OCI-LY1 (cell line): ENCODE measurements around the gene HOXB13.

Experiments
- H2AFZ ChIP-seq: fragments of 200-600 bp; sonication (generic), shearing (Covaris generic); 2 replicates; pipeline ENCODE4 v1.6.0; 2014; ENCODE audit warnings: antibody characterized with exemption, mild to moderate bottlenecking, low read length
- H3F3A ChIP-seq: fragments of 200-600 bp; sonication (generic), shearing (Covaris generic); 2 replicates; pipeline ENCODE4 v1.6.0; 2014; ENCODE audit warnings: mild to moderate bottlenecking, antibody characterized with exemption, low read length, moderate library complexity; ENCODE audit not compliant: insufficient read depth
- H3K27ac ChIP-seq: fragments of 200-600 bp; sonication (generic); 2 replicates; pipeline ENCODE4 v1.5.1; 2014; ENCODE audit warnings: low read length, mixed run types, mild to moderate bottlenecking, low read depth; ENCODE audit not compliant: poor library complexity, severe bottlenecking
- H3K27me3 ChIP-seq: fragments of 200-600 bp; sonication (generic); 2 replicates; pipeline ENCODE4 v1.6.0; 2014; ENCODE audit warnings: antibody characterized with exemption, mild to moderate bottlenecking, low read length, moderate library complexity; ENCODE audit not compliant: insufficient read depth
- H3K36me3 ChIP-seq: fragments of 200-600 bp; sonication (generic); 2 replicates; pipeline ENCODE4 v1.6.1; 2014; ENCODE audit warnings: mild to moderate bottlenecking, antibody characterized with exemption, low read length, moderate library complexity, mixed read lengths; ENCODE audit not compliant: insufficient read depth
- H3K4me1 ChIP-seq: fragments of 200-600 bp; sonication (generic); 2 replicates; pipeline ENCODE4 v1.5.1; 2014; ENCODE audit warnings: mild to moderate bottlenecking, low read length, moderate library complexity; ENCODE audit not compliant: insufficient read depth, severe bottlenecking
- H3K4me2 ChIP-seq: fragments of 200-600 bp; sonication (generic), shearing (Covaris generic); 2 replicates; pipeline ENCODE4 v1.6.1; 2014; ENCODE audit warnings: low read length
- H3K4me3 ChIP-seq: fragments of 200-600 bp; sonication (generic); 2 replicates; pipeline ENCODE4 v1.5.1; 2014; ENCODE audit warnings: low read length, low read depth, mild to moderate bottlenecking, mixed read lengths; ENCODE audit not compliant: poor library complexity, severe bottlenecking
- H3K79me2 ChIP-seq: fragments of 200-600 bp; shearing (Covaris generic); 2 replicates; pipeline ENCODE4 v1.6.1; 2016; ENCODE audit warnings: mixed run types, low read length, mixed read lengths; ENCODE audit not compliant: insufficient read depth
- H3K9ac ChIP-seq: fragments of 200-600 bp; sonication (generic), shearing (Covaris generic); 2 replicates; pipeline ENCODE4 v1.6.1; 2014; ENCODE audit warnings: mild to moderate bottlenecking, low read length, mixed read lengths
- H3K9me2 ChIP-seq: fragments of 200-600 bp; sonication (generic), shearing (Covaris generic); 2 replicates; pipeline ENCODE4 v1.6.1; 2014; ENCODE audit warnings: low read depth, mild to moderate bottlenecking, low read length, mixed read lengths
- H3K9me3 ChIP-seq: fragments of 200-600 bp; shearing (Covaris generic); 2 replicates; pipeline ENCODE4 v1.6.1; 2014; ENCODE audit warnings: low read length, mixed read lengths
- H4K20me1 ChIP-seq: fragments of 200-600 bp; sonication (generic), shearing (Covaris generic); 2 replicates; pipeline ENCODE4 v1.6.0; 2016; ENCODE audit warnings: mild to moderate bottlenecking, low read length; ENCODE audit not compliant: insufficient read depth
- EZH2 ChIP-seq: fragments of 200-600 bp; sonication (generic), shearing (Covaris generic); IDR thresholded peaks from 2 replicates; pipeline ENCODE4 v1.8.0; 2017; ENCODE audit warnings: borderline replicate concordance, mixed run types, mild to moderate bottlenecking, antibody characterized with exemption, low read length, moderate library complexity, mixed read lengths
- TF ChIP-seq, protein P1 (sequence below): fragments of 200-600 bp; sonication (generic), shearing (Covaris generic); IDR thresholded peaks from 2 replicates; pipeline ENCODE4 v1.5.1; 2017; ENCODE audit warnings: mild to moderate bottlenecking, antibody characterized with exemption, low read length, moderate library complexity, mixed read lengths

The HOXB13 gene

DNA sequence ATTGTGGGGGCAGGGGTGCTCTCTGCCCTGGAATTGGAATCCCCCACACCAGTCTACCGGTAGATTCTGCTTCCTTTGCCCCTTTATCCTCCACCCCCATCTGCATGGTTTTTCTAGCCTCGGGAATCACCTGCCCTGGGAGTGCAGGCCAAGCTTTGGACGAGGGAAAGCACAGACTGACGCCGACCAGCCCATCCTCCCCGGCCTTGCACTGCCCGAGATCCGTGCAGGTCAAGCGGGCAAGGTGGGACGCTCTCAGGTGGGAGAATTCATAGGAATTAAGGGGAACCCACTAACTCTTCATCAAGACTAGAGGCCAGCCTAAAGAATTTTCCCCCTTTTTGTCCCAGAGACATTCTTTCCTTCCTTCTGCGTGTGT lies 9.9 kb upstream of the HOXB13 start:
- no peak overlapping the region for H3K4me2 ChIP-seq

GRCh38 chr17:48737330-48738043 lies 8.9 kb upstream of the HOXB13 start:
- H4K20me1 ChIP-seq, result no peaks in the 10 kb centered on the region
- H3K27me3 ChIP-seq, result peaks cover 5% of the 10 kb centered on the region; the same call in 1 of the 2 replicates

More for the DNA sequence above, 9.9 kb upstream of the HOXB13 start:
- no peaks in the 10 kb centered on the region for H3K9me2 ChIP-seq
- no peak overlapping the region for H3K9ac ChIP-seq
- H3K4me3 ChIP-seq, result no peak overlapping the region
- H3K36me3 ChIP-seq, result no peaks in the 10 kb centered on the region
- no peak overlapping the region for H2AFZ ChIP-seq
- H4K20me1 ChIP-seq, result no peaks in the 10 kb centered on the region
- H3K9me3 ChIP-seq, result no peaks in the 10 kb centered on the region
- TF ChIP-seq EZH2, result no peak
- TF ChIP-seq, protein P1, sequence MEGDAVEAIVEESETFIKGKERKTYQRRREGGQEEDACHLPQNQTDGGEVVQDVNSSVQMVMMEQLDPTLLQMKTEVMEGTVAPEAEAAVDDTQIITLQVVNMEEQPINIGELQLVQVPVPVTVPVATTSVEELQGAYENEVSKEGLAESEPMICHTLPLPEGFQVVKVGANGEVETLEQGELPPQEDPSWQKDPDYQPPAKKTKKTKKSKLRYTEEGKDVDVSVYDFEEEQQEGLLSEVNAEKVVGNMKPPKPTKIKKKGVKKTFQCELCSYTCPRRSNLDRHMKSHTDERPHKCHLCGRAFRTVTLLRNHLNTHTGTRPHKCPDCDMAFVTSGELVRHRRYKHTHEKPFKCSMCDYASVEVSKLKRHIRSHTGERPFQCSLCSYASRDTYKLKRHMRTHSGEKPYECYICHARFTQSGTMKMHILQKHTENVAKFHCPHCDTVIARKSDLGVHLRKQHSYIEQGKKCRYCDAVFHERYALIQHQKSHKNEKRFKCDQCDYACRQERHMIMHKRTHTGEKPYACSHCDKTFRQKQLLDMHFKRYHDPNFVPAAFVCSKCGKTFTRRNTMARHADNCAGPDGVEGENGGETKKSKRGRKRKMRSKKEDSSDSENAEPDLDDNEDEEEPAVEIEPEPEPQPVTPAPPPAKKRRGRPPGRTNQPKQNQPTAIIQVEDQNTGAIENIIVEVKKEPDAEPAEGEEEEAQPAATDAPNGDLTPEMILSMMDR, result no peak
- no peaks in the 10 kb centered on the region for H3F3A ChIP-seq
- H3K79me2 ChIP-seq, result no peaks in the 10 kb centered on the region
- H3K27ac ChIP-seq, result no peak overlapping the region
- no peaks in the 10 kb centered on the region for H3K4me1 ChIP-seq
- H3K27me3 ChIP-seq, result peaks cover 5% of the 10 kb centered on the region; the same call in 1 of the 2 replicates

DNA sequence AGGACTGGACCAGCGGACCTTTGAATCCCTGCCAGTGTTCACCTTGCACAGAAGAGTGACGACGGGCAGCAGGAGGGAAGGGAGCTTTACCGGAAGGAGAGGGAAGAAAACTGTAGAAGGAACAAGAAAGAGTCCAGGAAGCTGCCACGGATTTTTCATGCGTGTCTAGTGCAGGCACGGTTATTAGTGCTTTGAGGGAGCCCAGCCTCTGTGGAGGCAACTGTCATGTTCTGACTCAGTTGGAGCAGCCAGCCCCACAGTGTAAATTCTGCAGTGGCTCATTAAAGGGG lies 6.5 kb upstream of the HOXB13 start:
- Histone ChIP-seq H3K4me2 (no peak overlapping the region), H4K20me1 (no peaks in the 10 kb centered on the region), H3K9me3 (no peaks in the 10 kb centered on the region), H2AFZ (no peak overlapping the region), H3K9me2 (no peaks in the 10 kb centered on the region), H3K79me2 (no peaks in the 10 kb centered on the region), H3K36me3 (no peaks in the 10 kb centered on the region), H3K4me3 (no peak overlapping the region), H3K9ac (no peak overlapping the region), H3K4me1 (no peaks in the 10 kb centered on the region), H3K27ac (no peak overlapping the region), H3F3A (no peaks in the 10 kb centered on the region), H3K27me3 (peaks cover 5% of the 10 kb centered on the region; the same call in 1 of the 2 replicates)
- TF ChIP-seq, protein P1, result no peak
- no peak for TF ChIP-seq EZH2

More at GRCh38 chr17:48737330-48738043, 8.9 kb upstream of the HOXB13 start:
- Histone ChIP-seq H3K9me3 (no peaks in the 10 kb centered on the region), H3K4me3 (no peak overlapping the region), H2AFZ (no peak overlapping the region), H3K4me2 (no peak overlapping the region), H3K9me2 (no peaks in the 10 kb centered on the region), H3K27ac (no peak overlapping the region), H3K9ac (no peak overlapping the region), H3K79me2 (no peaks in the 10 kb centered on the region), H3F3A (no peaks in the 10 kb centered on the region), H3K4me1 (no peaks in the 10 kb centered on the region), H3K36me3 (no peaks in the 10 kb centered on the region)
- TF ChIP-seq, protein P1, result no peak
- TF ChIP-seq EZH2, result no peak
